NCI-H1436 treated with DMSO at 0.1 percent for 48 hours (cell line): ENCODE measurements around the gene ZNF548.
A peak's percentile ranks its signal among the peaks of the same experiment; 100 is the strongest.
"Not testable (repeated sequence)": the region's sequence is repeated elsewhere in the genome, so short reads cannot be mapped to it uniquely, and the experiment has no call there.

Experiments used
- DNase-seq: peaks from one replicate; lab custom pipeline; 2025; lab: John Stamatoyannopoulos, UW

The ZNF548 gene

DNA sequence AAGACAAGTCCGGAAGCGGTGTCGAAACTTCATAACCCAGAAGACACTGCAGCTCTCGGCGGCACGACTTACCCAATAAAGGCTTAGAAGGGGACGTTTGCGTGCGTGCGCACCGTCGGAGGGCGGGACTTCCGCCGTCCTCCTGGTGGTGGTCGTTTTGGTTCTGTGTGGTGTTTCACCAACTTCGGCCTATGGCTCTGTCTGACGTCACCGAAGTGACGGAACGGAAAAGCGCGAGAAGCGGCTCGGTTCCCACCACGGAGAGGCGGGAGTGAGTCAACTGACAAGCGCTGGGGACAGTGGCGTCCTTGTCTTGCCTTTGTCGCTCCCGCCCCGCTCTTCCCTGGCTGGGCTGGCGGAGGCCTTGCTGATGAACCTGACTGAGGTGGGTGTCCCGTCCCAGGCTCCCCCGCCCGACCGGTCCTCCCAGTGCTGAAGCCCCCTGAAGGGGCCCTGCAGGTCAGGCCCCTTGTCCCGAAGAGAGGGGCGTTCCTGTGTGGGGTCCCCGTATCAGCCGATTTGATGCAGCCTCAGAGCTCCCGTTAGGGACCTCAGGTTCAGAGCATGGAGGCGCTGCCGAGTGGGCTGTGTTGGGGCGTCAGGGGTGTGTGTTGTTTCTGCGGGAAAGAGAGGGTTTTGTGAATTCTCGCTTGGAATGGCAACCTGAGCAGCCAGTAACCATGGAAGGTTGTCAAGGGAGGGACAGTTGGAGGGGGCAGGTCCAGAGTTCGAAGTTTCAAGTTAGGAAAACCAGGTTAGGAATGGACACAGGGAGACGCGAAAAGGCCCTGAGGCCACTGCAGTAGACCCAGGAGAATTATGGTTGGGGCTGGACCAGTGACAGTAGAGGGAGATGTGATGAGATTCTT, at the start of gene ZNF548:
TSS of gene ZNF548 (plus strand) at position 125 of the 869 bp plus-strand sequence. CDS start at position 371, 246 bp downstream.
- peak; percentile 97 for DNase-seq

DNA sequence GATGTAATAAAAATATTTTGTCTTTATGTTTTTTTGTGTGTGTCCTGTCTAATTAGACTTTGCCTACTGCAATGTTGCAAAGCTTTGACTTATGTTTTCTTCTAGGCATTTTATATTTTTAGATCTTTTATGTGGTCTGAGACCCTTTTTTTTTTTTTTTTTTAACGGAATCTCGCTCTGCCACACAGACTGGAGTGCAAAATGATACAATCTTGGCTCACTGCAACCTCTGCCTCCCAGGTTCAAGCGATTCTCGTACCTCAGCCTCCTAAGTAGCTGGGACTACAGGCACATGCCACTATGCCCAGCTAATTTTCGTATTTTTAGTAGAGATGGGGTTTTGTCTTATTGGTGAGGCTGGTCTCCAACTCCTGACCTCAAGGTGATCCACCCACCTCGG, 47.1 kb upstream of the ZNF548 start:
- DNase-seq, result no peak

DNA sequence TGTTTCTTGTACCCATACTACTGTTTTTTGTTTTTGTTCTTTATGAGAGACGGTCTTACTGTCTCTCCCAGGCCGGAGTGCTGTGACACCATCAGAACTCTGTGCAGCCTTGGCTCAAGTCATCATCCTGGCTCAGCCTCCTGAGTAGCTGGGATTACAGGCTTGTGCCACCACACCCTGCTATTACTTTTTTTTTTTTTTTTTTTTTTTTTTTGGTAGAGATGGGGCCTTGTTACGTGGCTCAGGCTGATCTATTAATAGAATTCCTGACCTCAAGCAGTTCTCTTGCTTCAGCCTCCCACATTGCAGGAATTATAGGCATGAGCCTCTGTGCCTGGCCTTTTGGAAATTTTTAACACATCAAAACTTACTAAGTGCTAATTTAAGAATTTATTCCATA, 41.5 kb upstream of the ZNF548 start:
- no peak for DNase-seq

DNA sequence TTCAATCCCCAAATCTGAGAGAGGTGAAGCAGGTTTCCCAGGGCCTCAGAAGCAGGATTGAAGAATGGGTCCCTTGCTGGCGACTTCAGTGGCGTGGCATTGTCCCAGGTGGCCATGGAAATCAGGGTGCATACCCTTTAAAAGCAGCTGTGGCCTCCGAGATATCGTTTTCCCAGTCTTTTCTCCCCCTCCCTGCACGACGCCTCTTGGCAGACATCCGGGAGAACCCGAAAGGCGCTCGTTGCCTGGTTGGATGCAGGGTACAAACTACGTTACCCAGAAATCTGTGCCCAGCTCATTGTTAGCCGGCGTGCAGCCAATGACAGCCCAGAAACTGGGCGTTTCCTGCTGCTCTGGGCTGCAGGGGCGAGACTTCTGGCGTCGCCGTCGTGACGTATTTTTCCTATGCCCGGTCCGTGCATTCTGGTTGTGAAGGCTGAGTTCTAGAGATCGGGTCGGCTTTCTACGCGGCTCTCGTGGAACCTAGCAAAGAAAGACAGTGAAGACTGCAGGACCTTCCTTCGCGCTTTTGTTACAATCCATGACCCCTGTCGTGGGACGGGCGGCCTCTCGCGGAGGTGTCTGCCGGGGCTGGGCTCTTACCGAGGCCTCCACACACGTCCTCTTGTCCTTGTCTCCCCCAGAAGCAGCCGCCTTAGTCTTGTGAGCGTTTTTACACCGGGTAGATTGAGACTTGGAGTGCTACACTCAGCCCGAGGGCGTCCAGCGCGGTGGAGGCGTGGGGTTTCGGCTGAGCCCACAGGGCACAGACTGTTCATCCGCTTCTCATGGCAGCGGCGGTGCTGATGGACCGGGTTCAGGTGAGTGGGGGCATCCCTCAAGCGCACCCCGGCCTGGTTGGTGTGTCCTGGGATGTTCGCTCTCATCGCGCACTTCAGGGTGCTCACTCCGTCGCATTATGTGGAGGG, 38.5 kb upstream of the ZNF548 start, which contains the start of gene ZNF304:
TSS of gene ZNF304 (plus strand) at position 395 of the 929 bp plus-strand sequence. CDS start at position 789, 394 bp downstream.
- DNase-seq, result peak; percentile 86

DNA sequence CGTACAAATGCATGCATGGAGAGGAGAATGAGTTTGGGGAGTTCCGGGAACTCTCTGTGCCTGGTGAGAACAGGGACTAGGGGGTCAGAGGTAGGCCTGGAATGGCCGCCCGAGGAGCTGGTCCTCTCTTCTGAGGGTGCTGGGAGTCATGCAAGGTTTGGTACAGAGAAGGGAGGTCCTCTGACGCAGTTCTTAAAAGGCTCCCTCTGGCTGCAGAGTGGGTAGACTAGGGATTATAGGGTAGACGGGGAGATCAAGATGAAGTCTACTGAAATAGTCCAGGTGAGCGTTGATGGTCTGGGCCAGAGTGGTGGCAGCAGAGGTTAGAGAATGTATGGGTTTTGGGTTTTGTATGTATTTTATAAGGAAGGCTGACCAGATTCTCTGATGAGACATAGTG, 37.8 kb upstream of the ZNF548 start:
- no peak for DNase-seq

DNA sequence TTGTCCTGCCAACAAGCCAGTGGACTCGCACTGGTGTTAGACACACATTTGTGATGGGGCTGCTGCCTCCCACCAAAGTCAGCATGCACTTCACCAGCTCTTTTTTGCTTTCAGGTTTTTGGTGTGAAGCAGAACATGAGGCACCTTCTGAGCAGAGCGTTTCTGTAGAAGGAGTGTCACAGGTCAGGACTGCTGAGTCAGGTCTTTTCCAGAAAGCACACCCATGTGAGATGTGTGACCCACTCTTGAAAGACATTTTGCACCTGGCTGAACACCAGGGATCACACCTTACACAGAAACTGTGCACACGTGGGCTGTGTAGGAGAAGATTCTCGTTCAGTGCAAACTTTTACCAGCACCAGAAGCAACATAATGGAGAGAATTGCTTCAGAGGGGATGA, 33.7 kb upstream of the ZNF548 start:
- DNase-seq, result no peak

DNA sequence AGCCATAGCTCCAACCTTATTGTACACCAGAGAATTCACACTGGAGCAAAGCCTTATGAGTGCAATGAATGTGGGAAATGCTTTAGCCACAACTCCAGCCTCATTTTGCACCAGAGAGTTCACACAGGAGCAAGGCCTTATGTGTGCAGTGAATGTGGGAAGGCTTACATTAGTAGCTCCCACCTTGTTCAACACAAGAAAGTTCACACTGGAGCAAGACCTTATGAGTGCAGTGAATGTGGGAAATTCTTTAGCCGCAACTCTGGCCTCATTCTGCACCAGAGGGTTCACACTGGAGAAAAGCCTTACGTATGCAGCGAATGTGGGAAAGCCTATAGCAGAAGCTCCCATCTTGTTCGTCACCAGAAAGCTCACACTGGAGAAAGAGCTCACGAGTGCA, 32.2 kb upstream of the ZNF548 start:
- no peak for DNase-seq

DNA sequence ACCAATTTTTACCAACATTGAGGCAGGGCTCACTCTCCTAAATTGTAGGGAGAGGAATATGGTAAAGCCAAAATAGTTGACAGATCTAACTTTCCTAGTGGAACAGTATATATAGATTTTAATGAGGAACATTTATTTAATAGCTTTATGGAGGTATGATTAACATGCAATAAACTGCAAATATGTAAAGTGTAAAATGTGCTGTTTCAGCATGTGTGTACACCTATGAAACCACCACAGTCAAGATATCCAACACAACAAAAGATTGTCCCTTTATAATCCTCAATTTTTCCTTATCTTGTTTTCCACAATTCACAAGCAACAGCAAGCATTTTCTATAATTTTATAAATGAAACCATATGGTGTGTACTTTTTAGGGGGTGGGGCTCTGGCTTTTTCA, 30.4 kb upstream of the ZNF548 start:
- DNase-seq, result no peak

DNA sequence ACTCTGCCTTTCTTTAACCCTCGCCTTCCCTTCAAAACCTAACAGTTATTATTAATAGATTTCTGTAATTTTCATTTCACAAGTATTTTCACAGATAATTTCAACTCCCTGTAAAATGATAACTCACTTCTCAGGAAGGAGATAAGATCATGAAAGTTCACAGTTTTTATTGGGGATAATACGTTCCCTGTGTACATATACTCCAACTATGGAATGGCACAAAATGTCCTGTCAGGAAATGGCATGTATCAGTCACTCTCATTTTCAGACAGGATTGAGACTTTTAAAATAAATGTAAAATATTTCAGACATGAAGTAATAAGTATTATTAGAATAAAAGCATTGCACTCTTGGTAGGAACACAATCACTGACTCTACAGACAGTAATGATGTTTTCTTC, 27.2 kb upstream of the ZNF548 start:
- no peak for DNase-seq

DNA sequence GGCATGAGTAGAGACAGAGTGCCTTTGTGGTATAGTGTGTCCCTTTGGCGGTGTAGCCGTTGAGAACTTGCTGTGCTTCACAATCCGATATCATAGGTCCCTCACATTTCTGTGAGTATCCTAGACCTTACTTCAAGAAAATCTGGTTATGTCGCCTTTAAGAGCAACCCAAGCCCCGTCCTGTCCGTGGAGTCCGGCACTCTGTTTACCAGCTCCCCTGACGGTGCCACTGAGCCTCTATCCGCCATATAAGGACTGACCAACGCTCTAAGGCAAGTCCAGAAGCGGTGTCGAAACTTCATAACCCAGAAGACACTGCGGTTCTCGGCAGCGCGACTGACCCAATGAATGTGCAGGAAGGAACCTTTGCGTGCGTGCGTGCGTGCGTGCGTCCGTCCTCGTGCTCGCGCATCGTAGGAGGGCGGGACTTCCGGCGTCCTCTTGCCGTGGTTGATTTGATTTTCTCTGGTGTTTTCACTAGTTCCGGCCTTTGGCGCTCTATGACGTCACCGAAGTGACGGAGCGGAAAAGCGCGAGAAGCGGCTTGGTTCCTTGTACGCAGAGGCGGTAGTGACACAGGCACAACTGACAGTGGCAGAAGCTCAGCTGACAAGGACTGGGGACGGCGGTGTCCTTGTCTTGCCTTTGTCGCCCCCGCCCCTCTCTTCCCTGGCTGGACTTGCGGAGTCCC, 26.5 kb upstream of the ZNF548 start, which contains the start of the genes TRAPPC2B and ZNF547:
TSS of gene TRAPPC2B (plus strand) at position 555 of the 691 bp plus-strand sequence. CDS start 1,283 bp downstream, outside the sequence.
TSS of gene ZNF547 (plus strand) at position 555 of the 691 bp plus-strand sequence. CDS start 5,005 bp downstream, outside the sequence.
- peak; percentile 98 for DNase-seq

DNA sequence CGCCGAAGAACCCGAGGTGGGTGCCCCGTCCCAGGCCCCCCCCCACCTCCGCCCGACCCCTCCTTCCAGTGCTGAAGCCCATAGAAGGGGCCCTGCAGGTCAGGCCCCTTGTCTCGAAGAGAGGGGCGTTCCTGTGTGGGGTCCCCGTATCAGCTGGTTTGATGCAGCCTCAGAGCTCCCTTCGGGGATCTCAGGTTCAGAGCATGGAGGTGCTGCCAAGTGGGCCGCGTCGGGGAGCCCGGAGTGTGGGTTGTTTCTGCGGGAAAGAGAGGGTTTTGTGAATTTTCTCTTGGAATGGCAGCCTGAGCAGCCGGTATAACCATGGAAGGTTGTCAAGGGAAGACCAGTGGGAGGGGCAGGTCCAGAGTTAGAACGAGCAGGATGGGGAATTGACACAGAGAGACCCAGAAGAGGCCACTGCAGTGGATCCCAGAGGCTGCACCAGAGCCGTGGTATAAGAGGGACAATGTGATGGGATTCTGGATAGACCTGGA, 25.9 kb upstream of the ZNF548 start:
- no peak for DNase-seq

DNA sequence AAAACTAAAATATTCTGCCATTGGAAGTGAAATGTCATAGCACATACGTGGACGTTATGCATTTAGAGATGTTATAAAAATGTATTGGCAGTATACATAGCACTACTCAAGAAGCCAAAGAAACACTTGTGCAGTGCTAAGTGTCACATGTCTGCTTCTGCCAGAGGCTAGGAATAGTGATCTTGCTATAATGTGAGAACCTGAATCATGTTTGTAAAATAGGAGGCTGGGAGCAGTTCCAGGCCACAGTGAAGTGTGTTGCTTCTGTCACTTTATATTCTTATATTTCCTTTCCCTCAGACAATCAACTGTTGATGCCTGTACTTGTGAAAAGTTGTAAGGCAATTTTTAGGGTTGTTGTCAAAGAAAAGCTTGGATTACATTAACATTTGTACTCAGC, 22.9 kb upstream of the ZNF548 start:
- no peak for DNase-seq

DNA sequence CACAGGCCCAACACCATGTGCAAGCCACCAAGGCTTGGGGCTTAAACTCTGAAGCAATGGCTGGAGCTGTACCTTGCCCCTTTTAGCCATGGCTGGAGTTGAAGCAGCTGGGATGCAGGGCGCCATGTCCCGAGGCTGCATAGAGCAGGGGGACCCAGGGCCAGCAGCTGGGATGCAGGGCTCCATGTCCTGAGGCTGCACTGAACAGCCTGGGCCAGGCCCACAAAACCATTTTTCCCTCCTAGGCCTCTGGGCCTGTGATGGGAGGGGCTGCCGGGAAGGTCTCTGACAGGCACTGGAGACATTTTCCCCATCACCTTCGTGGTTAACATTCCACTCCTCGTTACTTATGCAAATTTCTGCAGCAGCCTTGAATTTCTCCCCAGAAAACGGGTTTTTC, 15.5 kb upstream of the ZNF548 start:
- DNase-seq, result no peak

DNA sequence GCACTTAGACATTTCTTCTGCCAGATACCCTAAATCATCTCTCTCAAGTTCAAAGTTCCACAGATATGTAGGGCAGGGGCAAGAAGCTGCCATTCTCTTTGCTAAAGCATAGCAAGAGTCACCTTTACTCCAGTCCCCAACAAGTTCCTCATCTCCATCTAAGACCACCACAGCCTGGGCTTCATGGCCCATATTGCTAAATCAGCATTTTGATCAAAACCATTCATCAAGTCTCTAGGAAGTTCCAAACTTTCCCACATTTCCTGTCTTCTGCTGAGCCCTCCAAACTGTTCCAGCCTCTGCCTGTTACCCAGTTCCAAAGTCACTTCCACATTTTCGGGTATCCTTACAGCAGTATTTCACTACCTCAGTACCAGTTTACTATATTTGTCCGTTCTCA, 15.0 kb upstream of the ZNF548 start:
- DNase-seq, result not testable (repeated sequence)

DNA sequence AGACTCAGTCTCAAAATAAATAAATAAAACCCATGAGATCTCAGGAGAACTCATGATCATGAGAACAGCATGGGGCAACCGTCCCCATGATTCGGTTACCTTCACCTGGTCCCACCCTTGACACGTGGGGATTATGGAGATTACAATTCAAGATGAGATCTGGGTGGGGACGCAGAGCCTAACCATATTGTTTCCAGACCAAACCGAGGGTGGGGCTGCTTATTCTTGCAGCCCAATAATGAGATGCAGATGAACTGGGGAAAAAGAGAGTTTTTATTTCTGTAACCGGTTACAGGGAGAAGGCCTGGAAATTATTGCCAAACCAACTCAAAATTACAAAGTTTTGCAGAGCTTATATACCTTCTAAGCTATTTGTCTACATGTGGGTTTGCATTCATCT, 13.5 kb upstream of the ZNF548 start:
- DNase-seq, result no peak

DNA sequence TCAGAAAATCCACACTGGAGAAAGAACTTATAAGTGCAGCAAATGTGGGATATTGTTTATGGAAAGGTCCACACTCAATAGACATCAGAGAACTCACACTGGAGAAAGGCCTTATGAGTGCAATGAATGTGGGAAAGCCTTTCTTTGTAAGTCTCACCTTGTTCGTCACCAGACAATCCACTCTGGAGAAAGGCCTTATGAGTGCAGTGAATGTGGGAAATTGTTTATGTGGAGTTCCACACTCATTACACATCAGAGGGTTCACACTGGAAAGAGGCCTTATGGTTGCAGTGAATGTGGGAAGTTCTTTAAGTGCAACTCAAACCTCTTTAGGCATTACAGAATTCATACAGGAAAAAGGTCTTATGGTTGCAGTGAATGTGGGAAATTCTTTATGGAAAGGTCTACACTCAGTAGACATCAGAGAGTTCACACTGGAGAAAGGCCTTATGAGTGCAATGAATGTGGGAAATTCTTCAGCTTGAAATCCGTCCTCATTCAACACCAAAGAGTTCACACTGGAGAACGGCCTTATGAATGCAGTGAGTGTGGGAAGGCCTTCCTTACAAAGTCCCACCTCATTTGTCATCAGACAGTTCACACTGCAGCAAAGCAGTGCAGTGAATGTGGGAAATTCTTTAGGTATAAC, 12.0 kb upstream of the ZNF548 start:
- DNase-seq, result no peak

DNA sequence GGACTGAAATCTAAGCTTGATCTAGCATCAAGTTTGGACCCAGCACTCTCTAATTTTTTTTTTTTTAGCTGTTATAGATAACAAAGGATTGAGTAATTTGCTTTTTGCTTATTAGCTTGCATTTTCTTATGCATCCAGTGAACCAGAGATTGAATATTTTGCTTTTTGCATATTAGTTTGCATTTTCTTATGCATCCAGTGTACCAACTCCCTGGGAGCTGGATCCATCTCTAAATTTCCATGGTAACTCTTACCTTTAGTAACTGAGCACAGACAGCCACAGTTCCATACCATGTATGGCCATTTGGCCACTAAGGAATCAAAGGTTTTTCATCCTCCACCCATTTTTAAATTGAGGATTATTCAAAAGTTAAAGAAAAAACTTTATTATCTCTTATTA, 8.7 kb upstream of the ZNF548 start:
- no peak for DNase-seq

DNA sequence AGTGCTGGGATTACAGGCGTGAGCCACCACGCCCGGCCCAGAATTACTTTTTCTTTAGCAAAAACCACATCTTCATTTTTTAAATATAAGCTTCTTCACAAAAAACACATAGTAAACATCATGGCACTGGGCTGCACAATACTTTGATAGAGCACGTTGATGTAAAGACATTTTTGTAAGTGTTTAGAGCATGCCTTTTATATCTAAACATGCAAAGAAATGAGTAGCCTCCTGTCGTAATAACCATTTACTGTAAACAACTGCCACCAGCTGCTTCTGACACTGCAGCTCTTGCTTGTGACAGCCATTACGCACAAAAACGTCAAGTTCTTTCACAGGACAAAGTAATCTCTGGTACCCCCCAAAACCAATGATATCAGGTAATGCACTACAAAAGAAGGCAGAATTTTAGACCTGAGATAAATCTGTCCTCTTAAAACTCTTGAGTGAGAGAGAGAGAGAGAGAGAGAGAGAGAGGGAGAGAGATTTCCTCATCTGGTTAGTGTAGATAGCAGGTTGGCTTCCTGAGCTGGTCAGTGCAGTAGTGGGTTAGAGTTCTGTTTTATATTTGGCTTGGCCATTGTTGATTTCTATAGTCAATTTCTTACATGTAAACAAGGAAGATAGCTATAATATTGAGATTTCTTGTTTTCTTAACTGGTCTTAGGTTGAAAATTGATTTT, 6.7 kb upstream of the ZNF548 start:
- DNase-seq, result no peak

DNA sequence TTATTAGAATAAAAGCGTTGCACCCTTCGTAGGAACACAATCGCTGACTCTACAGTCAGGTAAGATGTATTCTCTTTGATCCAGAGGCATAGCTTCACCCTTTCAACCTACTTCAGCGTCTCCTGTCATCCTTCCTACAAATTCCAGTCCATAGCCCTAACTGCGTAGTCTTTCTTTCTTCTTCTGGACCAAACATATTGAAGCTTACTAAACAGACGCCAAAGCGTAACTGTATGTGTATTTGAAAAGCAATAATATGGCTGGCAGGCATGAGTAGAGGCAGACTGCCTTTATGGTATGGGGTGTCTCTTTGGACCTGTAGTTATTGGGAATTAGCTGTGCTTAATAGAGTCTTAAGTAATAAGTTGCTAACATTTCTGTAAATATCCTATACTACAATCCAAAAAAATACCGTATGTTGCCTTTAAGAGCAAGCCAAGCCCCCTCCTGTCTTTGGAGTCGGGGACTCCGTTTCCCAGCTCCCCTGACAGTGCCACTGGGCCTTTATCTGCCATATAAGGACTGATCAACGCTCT, 392 bp upstream of the ZNF548 start:
- DNase-seq, result no peak

DNA sequence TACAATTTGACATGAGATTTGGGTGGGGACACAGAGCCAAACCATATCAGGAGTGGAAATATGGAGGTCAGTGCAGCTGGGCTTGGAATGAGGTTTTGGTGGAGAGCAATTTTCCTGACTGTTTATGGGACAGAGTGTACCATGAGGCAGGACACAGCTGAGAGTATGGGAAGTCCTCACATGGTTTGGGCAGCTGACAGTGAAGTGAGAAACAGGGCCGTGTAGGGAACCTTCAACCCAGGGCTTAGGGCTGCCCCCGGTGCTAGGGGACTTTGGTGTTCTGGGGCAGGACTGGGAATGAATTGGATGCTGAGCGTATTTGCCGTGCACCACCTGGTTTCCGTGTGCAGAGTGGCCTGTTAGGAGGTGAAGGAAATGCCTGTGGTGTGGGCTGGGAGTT, 6.1 kb downstream of the ZNF548 start:
- no peak for DNase-seq
